GM21423 (cell line): ENCODE results near the gene OR10H1.
A peak's percentile ranks its signal among the peaks of the same experiment; 100 is the strongest.
"Not testable (repeated sequence)": the region's sequence is repeated elsewhere in the genome, so short reads cannot be mapped to it uniquely, and the experiment has no call there.

ENCODE experiments used
- ATAC-seq: cut with Tn5 transposase; IDR thresholded peaks from one replicate; pipeline ENCODE4 v1.9.1; 2021; ENCODE audit warnings: mild to moderate bottlenecking, moderate library complexity; ENCODE audit not compliant: unreplicated experiment

OR10H1 gene, protein sequence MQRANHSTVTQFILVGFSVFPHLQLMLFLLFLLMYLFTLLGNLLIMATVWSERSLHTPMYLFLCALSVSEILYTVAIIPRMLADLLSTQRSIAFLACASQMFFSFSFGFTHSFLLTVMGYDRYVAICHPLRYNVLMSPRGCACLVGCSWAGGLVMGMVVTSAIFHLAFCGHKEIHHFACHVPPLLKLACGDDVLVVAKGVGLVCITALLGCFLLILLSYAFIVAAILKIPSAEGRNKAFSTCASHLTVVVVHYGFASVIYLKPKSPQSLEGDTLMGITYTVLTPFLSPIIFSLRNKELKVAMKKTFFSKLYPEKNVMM

DNA sequence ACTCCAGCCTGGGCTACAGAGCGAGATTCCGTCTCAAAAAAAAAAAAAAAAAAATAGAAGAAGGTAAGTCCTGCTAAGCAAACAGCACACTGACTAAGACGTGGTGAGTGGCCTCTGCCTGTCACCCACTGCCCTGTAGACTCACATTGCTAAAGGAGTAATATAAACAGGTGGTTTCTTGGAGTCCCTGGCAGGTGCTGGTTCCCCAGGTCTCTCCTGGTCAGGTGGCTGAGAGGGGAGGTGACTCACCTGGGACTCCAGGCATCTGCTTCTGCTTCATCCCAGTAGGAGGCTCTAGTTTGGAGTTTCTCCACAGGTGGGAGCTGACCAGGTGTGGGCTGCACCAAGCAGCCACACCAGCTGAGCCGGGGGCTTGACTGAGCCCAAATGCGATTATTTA is at the start of gene OR10H1:
Gene OR10H1, minus strand, starts transcription at position 359 of the 400 bp plus-strand sequence. CDS start 7,627 bp downstream, outside the sequence.
- ATAC-seq: no peak

DNA sequence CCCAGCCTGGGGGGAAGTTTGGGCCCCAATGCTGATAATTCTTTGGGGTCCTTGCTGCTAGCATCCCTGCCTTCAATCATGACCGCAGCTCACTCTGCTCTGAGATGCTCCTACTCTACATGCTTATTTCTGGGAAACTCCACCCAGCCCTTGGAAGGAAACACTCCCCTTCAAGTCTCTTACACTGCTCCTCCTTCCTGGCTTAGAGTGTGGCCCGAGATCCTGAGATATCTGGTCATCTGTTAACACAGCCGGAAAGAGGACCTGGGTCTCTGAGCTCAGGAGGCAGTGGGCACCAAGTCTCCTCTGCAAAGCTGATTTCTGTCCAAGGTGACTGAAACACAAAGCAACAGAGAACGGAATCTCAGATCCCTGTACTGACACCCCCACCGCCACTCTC is 49.4 kb upstream of the OR10H1 start:
- ATAC-seq: no peak

DNA sequence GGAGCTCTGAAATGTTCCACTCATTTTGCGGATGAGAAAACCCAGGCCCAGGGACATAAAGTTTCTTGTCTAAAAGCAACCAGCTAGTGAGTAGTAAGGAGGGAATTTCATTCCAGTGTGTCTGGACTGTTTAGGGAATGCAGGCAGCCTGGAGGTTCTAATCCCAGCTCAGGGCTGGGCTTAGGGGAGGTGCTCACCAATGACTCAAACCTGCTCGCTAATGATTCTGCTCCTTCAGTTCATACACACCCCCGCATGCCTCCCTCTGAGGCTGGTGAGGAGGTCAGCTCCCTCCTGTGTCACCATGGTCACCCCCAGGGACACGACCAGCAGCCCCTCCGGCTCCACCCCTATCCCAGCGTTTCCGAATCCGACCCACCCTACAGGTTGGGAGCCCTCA is 47.8 kb upstream of the OR10H1 start:
- ATAC-seq: no peak

DNA sequence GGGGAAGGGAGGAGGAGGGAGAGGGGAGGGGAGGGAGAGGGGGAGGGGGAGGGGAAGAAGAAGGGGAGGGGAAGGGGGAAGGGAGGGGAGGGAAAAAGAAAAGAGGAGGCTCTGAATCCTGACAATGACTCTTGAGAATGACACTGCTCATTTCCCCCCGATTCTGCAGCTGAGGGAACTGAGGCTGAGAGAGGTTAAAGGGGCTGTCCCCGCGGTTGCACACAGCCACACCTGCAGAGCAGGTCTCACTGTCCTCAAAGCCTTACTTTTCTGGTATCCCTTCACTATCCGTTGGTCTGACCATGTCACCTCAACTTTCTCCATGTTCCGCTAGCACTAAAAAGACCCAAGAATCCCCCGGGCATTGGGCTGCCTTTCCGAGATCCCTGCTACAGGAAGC is 47.0 kb upstream of the OR10H1 start:
- no peak for ATAC-seq

DNA sequence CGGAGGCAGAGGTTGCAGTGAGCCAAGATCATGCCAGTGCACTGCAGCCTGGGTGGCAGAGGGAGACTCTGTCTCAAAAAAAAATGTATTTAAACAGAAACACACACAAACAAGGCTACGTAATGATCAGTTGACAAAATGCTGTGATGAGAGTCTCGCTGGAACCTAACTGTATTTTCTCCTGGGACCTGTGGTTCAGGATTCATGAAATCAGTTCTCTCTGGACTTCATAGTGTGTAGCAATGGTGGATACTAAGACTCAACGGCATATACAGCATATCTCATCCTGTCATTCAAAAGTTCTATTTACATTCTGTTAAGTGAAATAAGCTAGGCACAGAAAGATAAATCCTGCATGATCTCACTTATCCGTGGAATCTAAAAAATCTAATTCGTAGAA is 45.1 kb upstream of the OR10H1 start:
- ATAC-seq: no peak

DNA sequence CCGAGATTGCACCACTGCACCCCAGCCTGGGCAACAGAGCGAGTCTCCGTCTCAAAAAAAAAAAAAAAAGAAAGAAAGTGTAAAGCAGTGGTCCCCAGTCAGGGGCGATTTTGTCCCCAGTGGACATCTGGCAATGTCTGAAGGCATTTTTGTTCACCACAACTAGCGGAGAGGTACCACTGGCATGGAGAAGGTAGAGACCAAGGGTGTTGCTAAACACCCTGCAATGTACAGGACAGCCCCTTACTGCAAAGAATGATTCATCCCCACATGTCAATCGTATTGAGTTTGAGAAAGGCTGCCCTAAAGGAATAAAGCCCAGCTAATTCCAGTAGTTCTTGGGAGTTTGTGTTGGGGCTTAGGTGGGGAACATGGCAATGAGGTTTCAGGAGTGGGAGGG is 43.7 kb upstream of the OR10H1 start:
- ATAC-seq: no peak

DNA sequence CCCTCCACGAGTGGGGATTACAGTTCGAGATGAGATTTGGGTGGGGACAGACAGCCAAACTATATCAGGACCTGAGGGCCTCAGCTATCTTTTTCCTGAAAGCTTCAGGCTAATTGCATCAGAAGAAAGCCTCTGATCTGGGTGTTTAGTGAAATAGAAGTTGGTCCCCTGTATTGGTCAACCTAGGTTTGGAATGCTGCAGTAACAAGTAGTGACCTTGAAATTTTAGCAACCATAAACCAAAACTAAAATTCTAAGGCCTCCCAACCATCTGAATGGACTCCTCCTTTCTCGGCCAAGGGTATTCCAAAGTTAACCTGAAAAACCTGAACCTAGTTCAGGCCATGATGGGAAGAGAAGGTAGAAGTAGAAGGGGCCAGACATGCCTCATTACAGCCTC is 34.9 kb upstream of the OR10H1 start:
- ATAC-seq: no peak

DNA sequence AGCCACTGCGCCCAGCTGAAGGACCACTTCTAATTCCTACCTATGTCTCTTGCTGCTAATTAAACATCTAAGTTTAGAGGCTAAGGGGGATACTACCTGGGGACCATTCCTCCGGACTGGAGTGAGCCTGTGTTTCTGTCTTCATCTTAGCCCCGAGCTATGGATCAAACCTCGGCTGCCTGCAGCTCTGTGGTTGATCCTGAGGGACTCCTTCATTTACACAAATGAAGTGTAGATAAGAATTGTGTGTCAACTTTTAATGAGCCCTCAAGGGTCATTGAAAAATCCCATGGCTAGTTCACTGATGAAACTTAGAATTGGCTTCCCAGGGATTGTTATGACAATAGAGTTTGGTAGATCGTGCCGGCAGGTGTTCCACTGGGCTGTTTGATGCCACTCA is 31.5 kb upstream of the OR10H1 start:
- ATAC-seq: no peak

DNA sequence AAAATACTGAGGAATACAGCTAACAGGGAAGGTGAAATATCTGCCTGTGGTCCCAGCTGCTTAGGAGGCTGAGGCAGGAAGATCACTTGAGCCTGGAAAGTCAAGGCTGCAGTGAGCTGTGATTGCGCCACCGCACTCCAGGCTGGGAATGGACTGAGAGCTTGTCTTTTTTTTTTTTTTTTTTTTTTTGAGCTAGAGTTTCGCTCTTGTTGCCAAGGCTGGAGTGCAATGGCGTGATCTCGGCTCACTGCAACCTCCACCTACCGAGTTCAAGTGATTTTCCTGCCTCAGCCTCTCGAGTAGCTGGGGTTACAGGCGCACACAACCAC is 28.4 kb upstream of the OR10H1 start:
- ATAC-seq: not testable (repeated sequence)

DNA sequence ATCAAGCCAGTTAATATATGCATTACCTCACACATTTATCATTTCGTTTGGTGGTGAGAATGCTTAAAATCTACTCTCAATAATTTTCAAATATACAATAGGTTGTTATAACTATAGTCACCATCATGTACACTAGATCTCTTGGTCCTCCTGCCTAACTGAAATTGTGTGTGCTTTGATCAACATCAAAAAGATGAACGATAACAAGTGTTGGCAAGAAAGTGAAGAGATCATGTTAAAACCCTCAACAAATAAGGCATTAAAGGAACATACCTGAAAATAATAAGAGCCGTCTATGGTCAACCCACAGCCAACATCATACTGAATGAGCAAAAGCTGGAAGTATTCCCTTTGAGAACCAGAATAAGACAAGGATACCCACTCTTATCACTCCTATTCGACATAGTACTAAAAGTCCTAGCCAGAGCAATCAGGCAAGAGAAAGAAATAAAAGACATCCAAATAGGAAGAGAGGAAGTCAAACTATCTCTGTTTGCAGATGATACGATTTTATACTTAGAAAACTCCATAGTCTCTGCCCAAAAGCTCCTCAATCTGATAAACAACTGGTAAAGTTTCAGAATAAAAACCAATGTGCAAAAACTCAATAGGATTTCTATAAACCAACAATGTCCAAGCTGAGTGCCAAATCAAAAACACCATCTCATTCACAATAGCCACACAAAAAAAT is 27.9 kb upstream of the OR10H1 start:
- ATAC-seq: no peak

DNA sequence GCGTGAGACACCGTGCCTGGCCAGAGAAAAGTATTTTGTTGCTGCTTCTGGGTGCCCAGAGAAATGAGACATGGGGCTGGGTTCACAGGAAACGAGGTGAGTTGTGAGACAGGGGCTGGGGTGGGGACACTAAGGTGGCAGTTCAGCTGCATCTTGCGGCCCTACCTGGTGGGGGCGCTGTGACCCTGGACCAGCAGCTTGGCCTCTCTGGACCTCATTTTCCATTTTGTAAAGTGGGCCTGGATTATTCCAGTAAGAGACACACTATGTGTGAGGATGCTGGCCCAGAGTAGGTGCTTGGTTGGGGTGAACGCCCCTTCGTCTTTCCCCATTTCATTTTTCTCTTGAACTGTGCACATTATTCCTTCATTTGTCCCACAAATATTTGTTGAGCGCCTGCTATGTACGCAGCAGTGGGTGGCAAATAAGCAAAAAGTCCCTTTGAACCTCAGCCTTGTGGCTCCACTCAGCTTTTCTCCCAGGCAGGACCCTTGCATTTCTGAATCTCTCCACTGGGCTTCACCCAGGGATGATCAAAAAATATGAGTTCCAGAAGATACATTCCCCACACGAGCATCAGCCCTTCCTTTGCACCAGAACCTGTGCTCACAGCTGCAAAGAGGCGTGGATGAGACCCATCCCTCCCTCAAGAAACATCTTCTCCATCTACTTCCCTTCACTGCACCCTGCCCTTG is 26.6 kb upstream of the OR10H1 start:
- ATAC-seq: no peak

DNA sequence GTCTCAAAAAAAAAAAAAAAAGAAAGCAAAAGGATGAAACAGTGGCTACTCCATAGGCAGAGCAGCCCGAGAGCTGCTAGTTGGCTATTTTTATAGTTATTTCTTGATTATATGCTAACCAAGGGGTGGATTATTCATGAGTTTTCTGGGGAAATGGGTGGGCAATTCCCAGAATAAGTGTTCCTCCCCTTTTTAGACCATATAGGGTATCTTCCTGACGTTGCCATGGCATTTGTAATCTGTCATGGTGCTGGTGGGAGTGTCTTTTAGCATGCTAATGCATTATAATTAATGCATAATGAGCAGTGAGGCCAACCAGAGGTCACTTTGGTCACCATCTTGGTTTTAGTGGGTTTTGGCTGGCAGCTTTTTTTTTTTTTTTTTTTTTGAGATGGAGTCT is 25.4 kb upstream of the OR10H1 start:
- ATAC-seq: no peak

DNA sequence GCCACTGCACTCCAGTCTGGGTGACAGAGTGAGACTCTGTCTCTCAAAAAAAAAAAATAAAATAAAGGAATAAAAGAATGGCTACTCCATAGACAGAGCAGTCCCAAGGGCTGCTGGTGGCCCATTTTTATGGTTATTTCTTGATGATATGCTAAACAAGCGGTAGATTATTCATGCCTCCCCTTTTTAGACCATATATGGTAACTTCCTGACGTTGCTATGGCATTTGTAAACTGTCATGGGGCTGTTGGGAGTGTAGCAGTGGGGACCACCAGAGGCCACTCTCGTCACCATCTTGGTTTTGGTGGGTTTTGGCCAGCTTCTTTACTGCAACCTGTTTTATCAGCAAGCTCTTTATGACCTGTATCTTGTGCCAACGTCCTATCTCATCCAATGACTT is 24.4 kb upstream of the OR10H1 start:
- ATAC-seq: not testable (repeated sequence)

DNA sequence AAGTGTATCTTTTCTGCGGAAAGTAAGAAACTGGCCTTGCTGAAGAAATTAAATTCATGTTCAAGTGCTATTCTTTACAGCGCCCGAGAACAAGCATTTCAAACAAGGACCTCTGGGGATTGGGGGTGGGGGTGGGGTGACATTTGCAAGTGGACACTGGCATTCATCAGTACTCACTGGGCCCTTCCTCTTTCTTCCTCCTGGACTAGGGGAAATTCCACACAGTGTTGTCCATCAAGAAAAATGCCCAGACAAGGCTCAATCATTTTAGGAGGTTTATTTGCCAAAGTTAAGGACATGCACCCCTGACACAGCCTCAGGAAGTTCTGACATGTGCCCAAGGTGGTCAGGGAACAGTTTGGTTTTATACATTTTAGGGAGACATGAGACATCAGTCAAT is 22.9 kb upstream of the OR10H1 start:
- ATAC-seq: no peak

DNA sequence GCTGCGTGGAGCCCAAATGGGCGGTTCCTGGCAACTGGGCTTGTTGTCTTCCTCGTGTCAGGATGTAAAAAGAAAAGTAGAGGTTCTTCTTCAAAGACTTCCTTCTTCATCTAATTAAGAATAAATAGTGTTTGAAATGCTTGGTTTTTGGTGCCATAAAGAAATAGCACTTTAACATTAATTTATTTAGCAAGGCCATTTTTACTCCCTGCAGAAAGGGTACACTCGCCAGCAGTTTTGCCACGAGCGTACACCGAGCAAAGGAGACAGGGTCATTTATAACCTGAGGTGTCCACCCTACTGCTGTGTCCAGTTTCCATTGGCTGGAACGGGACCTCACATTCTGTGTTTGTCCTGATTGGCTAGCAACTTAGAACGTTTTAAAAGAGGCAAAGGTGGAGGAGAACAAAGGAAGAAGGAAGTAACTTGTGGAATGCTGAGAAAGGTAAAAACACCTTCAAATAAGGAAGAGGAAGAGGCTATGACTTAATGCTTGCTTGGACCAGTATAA is 21.8 kb upstream of the OR10H1 start:
- no peak for ATAC-seq

DNA sequence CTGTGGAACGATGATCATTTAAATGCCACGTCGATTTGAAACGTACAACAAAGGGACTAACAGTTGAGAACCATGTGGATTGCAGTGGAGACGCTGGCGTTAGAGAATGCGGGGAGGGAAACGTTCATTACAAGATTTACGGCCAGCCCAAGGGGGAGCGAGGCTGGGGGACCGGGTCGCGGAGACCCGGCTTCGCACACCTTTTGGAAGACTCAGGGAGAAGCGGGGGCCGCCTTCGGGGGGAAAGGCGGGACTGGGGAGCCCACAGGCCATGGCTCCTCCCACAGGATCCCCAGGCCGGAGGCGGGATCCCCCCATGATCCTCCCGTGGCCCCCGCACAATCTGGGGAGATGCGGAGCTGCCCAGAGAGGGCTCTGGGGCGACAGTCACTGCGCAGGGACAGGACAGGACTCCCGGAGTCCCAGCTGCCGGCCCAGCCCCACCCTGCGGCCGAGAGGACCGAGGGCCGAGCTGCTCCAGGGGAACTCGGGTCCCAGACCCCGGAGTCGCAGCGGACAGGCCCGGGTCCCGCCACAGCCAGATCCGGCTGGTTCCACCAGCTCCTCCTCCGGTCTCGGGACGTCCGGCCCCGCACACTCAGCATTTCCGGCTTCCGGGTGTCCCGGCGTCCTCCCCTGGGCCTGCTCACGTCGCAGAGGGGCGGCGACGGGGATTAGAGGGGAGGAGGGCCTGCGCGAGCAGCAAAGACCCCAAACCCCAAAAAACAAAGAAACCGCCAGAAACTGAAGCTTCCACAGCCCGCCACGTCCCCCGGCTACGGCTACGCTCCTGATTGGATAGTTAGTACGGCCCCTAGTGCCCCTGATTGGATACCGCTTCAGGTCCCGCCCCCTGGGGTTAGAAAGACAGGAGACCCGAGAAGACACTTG is 21.1 kb upstream of the OR10H1 start:
- ATAC-seq: peak; percentile 96

DNA sequence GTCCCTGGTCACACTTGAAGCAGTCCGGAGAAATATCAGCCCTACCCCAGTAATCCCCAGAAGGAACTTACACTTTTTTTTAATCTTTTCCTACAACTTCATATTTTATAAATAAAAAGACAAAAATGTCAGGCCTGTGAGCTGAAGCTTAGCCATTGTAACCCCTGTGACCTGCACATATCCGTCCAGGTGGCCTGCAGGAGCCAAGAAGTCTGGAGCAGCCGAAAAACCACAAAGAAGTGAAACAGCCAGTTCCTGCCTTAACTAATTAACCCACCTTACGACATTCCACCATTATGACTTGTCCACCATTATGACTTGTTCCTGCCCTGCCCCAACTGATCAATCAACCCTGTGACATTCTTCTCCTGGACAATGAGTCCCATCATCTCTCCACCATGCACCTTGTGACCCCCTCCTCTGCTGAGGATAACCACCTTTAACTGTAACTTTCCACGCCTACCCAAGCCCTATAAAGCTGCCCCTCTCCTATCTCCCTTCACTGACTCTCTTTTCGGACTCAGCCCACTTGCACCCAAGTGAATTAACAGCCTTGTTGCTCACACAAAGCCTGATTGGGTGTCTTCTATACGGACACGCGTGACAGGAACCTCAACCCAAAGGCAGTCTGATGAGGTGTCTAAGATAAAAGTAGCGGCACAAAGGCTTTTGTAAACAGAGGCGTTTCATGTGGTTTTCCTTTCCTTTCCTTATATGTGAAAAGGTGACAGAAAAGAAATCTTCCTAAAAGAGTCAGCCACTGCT is 20.3 kb upstream of the OR10H1 start:
- ATAC-seq: not testable (repeated sequence)

DNA sequence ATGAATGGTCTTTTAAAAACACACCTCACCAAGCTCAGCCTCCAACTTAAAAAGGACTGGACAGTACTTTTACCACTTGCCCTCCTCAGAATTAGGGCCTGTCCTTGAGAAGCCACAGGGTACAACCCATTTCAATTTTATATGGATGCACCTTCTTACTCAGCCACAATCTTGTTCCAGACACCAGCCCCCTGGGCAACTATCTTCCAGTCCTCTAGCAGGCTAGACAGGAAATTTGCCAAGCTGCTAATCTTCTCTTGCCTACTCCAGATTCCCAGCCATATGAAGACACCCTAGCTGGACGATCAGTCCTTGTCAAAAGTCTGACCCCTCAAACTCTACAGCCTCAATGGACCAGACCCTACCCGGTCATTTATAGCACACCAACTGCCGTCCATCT is 18.8 kb upstream of the OR10H1 start:
- not testable (repeated sequence) for ATAC-seq

DNA sequence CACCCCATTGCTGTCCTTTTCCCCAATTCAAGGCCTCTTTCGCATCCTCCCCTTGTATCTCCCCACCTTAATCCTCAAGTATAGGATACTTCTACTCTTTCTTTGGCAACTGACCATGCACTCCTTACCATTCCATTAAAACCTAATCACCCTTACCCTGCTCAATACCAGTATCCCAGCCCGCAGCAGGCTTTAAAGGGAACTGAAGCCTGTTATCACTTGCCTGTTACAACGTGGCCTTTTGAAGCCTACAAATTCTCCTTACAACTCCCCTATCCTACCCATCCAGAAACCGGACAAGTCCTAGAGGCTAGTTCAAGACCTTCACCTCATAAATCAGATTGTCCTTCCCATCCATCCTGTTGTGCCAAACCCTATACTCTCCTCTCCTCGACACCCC is 16.2 kb upstream of the OR10H1 start:
- ATAC-seq: no peak

DNA sequence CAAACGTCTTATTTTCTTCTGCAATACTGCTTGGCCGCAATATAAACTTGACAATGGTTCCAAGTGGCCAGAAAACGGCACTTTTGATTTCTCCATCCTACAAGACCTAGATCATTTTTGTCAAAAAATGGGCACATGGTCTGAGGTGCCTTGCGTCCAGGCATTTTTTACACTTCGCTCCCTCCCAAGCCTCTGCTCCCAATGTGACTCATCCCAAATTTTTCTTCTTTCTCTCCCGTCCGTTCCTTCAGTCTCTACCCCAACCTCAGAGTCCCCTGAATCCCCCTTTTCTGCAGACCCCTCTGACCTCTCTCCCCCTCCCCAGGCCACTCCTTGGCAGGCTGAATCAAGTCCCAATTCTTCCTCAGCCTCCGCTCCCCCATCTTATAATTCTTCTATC is 14.3 kb upstream of the OR10H1 start:
- ATAC-seq: no peak
